Panc1 (cell line): ENCODE data around the gene WDR5. TPM values are rescaled to one million over a fixed set of nuclear protein-coding genes. Genes with fewer than 3 reads are reported as not detected.

Experiments
- ATAC-seq: fragments of 200-7000 bp; cut with Tn5 transposase; 2 replicates; pipeline ENCODE4 v1.9.1; 2020; ENCODE audit warnings: mild to moderate bottlenecking, moderate library complexity
- BruUV-seq: library from RNA; stranded (reverse); fragments of 400-500 nt; replicated peaks from 2 replicates; lab custom pipeline; 2021; lab: Mats Ljungman, UMichigan
- CTCF ChIA-PET: fragments of 300-600 bp; sonication (Branson Sonifier 250); formaldehyde crosslinking; loops from one replicate; lab custom pipeline; 2022; ENCODE audit warnings: antibody characterized with exemption; lab: Charles Lee
- POLR2A ChIA-PET: fragments of 300-600 bp; sonication (Branson Sonifier 250); formaldehyde crosslinking; loops from one replicate; lab custom pipeline; 2022; ENCODE audit warnings: antibody characterized with exemption; lab: Charles Lee
- DNase-seq: peaks from one replicate; pipeline ENCODE4 v3.0.0-alpha.2; 2010; ENCODE audit warnings: low read depth, low spot score
- H3K27ac ChIP-seq: 2 replicates; pipeline ENCODE4 v1.5.1; 2011; ENCODE audit warnings: mild to moderate bottlenecking, low read length, inconsistent platforms
- H3K27me3 ChIP-seq: fragments of 200-500 bp; sonication (Bioruptor generic); 2 replicates; pipeline ENCODE4 v1.6.0; 2014; ENCODE audit warnings: low read length, inconsistent platforms; ENCODE audit not compliant: control insufficient read depth, insufficient read depth
- H3K36me3 ChIP-seq: fragments of 200-500 bp; sonication (Bioruptor generic); 2 replicates; pipeline ENCODE4 v1.5.1; 2014; ENCODE audit warnings: inconsistent platforms, mild to moderate bottlenecking, low read length, moderate library complexity; ENCODE audit not compliant: control insufficient read depth, insufficient read depth
- H3K4me1 ChIP-seq: 2 replicates; pipeline ENCODE4 v1.5.1; 2011; ENCODE audit warnings: inconsistent platforms, mild to moderate bottlenecking, low read length, moderate library complexity; ENCODE audit not compliant: control insufficient read depth, insufficient read depth
- H3K4me3 ChIP-seq, 2 experiments: 2 replicates each; pipeline ENCODE4 v1.5.1; 2011 to 2012; ENCODE audit warnings: low read depth in 2 of 2, low read length in 2 of 2, mild to moderate bottlenecking in 2 of 2, inconsistent platforms in 1 of 2, moderate library complexity in 1 of 2
- H3K9me3 ChIP-seq: fragments of 200-500 bp; sonication (Bioruptor generic); 2 replicates; pipeline ENCODE4 v1.5.1; 2014; ENCODE audit warnings: low read depth, mild to moderate bottlenecking, inconsistent platforms, low read length, moderate library complexity; ENCODE audit not compliant: control insufficient read depth, insufficient read depth
- POLR2AphosphoS5 ChIP-seq: IDR thresholded peaks from 2 replicates; pipeline ENCODE4 v1.6.1; 2012; ENCODE audit warnings: mild to moderate bottlenecking, low read depth, low read length, moderate library complexity
- SIN3A ChIP-seq: IDR thresholded peaks from 2 replicates; pipeline ENCODE4 v1.6.1; 2012; ENCODE audit warnings: low read depth, mild to moderate bottlenecking, low read length, moderate library complexity, borderline replicate concordance; ENCODE audit not compliant: insufficient read depth
- TCF7L2 ChIP-seq: IDR thresholded peaks from 2 replicates; pipeline ENCODE4 v1.6.1; 2011; ENCODE audit warnings: mild to moderate bottlenecking, low read depth, low read length, inconsistent platforms
- in situ Hi-C: cut with HindIII; loops from 2 replicates; pipeline ENCODE4 v1.10.0; 2016; ENCODE audit warnings: low sequenced_read_pairs, low pct_unique_long_range_greater_than_20kb
- intact Hi-C: fragments of 100-400 bp; cut with micrococcal nuclease; formaldehyde crosslinking; loops from one replicate; pipeline ENCODE4 v1.10.0; 2022; ENCODE audit not compliant: unreplicated experiment
- total RNA-seq: library from RNA; stranded (reverse); gene quantifications from one replicate; pipeline ENCODE4 v1.2.1, GENCODE V29; 2021; ENCODE audit not compliant: unreplicated experiment
- TF ChIP-seq, protein P1 (sequence below), 2 experiments: IDR thresholded peaks; 2 replicates each; pipeline ENCODE4 v1.6.1; 2011 to 2012; ENCODE audit warnings: low read depth in 2 of 2, control low read depth in 1 of 2, low read length in 1 of 2, mild to moderate bottlenecking in 1 of 2, moderate library complexity in 1 of 2; ENCODE audit not compliant: insufficient read depth in 1 of 2
- TF ChIP-seq, protein P2 (sequence below): fragments of 450-650 bp; IDR thresholded peaks from 2 replicates; pipeline ENCODE4 v1.5.1; 2017; ENCODE audit warnings: mild to moderate bottlenecking

The WDR5 gene
- total RNA-seq, 1 experiment from 2014 or later, result 36.9 TPM

DNA sequence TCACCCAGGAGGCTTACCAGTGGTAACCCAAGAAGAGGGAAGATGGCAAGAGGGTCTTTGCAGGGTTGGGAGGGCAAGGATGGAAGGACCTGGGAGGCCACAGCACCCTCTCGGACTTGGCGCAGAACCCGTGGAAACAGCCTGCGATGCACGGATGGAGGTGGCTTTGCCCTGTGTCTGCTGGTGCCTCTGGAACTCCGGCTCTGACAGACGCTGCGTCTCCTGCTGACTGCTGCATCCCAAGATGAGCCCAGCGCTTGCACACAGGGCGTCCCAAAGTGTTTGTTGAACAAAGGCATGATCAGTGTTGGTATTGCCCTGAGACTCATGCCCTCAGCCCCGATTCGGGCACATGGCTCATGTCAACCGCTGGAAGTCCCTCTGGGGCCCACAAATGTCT lies 30.5 kb downstream of the WDR5 start (continued):
- TF ChIP-seq, protein P1, sequence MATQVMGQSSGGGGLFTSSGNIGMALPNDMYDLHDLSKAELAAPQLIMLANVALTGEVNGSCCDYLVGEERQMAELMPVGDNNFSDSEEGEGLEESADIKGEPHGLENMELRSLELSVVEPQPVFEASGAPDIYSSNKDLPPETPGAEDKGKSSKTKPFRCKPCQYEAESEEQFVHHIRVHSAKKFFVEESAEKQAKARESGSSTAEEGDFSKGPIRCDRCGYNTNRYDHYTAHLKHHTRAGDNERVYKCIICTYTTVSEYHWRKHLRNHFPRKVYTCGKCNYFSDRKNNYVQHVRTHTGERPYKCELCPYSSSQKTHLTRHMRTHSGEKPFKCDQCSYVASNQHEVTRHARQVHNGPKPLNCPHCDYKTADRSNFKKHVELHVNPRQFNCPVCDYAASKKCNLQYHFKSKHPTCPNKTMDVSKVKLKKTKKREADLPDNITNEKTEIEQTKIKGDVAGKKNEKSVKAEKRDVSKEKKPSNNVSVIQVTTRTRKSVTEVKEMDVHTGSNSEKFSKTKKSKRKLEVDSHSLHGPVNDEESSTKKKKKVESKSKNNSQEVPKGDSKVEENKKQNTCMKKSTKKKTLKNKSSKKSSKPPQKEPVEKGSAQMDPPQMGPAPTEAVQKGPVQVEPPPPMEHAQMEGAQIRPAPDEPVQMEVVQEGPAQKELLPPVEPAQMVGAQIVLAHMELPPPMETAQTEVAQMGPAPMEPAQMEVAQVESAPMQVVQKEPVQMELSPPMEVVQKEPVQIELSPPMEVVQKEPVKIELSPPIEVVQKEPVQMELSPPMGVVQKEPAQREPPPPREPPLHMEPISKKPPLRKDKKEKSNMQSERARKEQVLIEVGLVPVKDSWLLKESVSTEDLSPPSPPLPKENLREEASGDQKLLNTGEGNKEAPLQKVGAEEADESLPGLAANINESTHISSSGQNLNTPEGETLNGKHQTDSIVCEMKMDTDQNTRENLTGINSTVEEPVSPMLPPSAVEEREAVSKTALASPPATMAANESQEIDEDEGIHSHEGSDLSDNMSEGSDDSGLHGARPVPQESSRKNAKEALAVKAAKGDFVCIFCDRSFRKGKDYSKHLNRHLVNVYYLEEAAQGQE (IDR thresholded peaks at IDR 0.05; ENCODE audit: insufficient read depth in 1 of 2, low read depth in 2 of 2, low read length in 1 of 2), result no peak

DNA sequence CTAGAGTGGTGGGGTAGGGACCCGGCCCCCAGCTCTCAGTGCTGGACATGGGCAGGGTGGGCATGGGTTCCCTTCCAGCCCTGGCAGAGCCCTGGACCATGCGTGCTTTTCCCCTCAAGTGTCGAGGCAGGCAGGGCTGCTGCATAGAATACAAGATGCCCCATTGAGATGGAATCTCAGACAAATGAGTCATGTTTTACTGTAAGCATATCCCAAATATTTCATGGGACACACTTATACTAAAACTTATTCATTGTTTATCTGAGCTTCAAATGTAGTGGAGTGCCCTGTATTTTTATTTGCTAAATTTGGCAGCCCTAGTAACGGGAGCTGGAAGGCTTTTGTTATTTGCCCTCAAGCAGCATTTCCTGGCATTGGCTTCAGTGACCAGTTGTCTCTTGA lies 31.6 kb downstream of the WDR5 start:
- Histone ChIP-seq H3K27ac (no peak overlapping the region), H3K36me3 (no peaks in the 10 kb centered on the region), H3K4me1 (no peaks in the 10 kb centered on the region; the same call in 1 of the 2 replicates), H3K27me3 (no peaks in the 10 kb centered on the region), H3K9me3 (no peaks in the 10 kb centered on the region), H3K4me3 (no peak overlapping the region)
- no peak for DNase-seq
- CTCF ChIA-PET, result interaction anchor here (0.6 to 1.0 kb wide), 3 partner anchors 206 to 275 kb away, joined by 3 to 6 read pairs (median 3); no protein-coding TSS in a partner anchor
- POLR2A ChIA-PET, result no interaction called here
- no peak for ATAC-seq
- in situ Hi-C loops (no loop called here), intact Hi-C loops (no loop called here)
- BruUV-seq, result no TSS peak
- TF ChIP-seq TCF7L2 (no peak), SIN3A (no peak), POLR2AphosphoS5 (no peak)
- TF ChIP-seq, protein P2, sequence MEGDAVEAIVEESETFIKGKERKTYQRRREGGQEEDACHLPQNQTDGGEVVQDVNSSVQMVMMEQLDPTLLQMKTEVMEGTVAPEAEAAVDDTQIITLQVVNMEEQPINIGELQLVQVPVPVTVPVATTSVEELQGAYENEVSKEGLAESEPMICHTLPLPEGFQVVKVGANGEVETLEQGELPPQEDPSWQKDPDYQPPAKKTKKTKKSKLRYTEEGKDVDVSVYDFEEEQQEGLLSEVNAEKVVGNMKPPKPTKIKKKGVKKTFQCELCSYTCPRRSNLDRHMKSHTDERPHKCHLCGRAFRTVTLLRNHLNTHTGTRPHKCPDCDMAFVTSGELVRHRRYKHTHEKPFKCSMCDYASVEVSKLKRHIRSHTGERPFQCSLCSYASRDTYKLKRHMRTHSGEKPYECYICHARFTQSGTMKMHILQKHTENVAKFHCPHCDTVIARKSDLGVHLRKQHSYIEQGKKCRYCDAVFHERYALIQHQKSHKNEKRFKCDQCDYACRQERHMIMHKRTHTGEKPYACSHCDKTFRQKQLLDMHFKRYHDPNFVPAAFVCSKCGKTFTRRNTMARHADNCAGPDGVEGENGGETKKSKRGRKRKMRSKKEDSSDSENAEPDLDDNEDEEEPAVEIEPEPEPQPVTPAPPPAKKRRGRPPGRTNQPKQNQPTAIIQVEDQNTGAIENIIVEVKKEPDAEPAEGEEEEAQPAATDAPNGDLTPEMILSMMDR, result no peak
- TF ChIP-seq, protein P1 (IDR thresholded peaks at IDR 0.05; ENCODE audit: insufficient read depth in 1 of 2, low read depth in 2 of 2, low read length in 1 of 2), result no peak
